Middle frontal gyrus (tissue), 1 donor: Measurements from ENCODE around the gene PRKCE.
"Not testable (repeated sequence)": the region's sequence is repeated elsewhere in the genome, so short reads cannot be mapped to it uniquely, and the experiment has no call there.

Experiments
- DNase-seq: peaks from one replicate; pipeline ENCODE4 v3.0.0-alpha.2; 2015; ENCODE audit warnings: low spot score; ENCODE audit errors: extremely low spot score

Gene PRKCE

DNA sequence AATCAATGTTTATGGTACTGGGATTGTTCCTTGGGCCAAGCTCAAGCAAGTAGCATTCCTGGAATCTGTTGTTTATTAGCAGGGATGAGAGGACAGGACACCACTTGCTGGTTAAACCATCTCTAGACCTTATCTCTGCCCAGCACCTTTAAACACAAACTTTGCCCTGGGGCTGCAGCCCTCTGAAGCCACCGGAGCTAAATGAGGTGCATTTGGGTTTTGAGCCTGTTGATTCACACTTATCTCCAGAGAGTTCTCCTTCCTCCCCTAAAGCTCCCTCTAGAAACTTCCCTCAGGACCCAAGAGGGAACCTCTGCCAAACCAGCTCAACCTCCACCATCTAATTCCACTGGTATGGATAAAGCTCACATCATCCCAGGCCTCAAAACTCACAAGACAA lies 551.0 kb downstream of the PRKCE start:
- DNase-seq: no peak

- no peak for DNase-seq
These were observed 551.5 kb downstream of the PRKCE start for GRCh38 chr2:46202987-46203386.

- DNase-seq: not testable (repeated sequence)
These were observed 552.2 kb downstream of the PRKCE start for GRCh38 chr2:46203636-46204035.

DNA sequence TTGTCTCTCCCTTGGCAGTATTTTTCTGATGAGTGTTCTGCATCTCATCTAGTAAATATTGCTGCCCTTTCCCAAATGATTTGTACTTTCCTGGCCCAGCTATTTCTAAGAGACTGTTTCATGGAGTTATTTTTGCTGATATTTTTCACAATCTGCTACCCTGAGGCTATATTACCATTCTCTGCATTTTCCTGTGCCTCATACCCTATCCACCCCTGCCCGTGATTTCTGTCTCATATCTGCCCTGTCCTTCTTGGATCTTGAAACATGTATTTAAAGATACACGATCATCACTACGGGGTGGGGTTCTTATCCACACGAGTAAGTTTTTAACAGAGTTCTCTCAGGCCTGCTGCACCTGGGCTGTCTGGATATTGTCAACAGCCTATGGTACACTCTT lies 556.1 kb downstream of the PRKCE start:
- no peak for DNase-seq

- no peak for DNase-seq
These were observed 557.3 kb downstream of the PRKCE start for GRCh38 chr2:46208766-46209165.

- DNase-seq: no peak
These were observed 558.6 kb downstream of the PRKCE start for GRCh38 chr2:46210063-46210462.

DNA sequence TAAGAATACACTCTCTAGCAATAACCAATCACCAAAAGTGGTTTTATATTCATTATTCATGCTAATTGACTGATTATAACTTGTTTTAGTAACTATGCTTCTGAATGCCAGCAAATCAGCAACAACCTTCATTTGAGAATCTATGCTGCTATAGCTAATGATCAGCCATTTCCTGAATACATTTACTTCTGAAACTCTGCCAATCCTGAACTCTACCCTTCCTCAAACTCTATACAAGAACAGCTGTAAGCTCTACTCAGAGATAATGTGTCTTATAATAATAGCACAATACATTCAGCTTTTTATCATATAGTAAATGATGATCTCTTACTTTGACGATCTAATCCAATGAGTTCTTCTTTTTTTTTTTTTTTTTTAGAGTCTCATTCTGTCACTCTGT lies 560.0 kb downstream of the PRKCE start:
- no peak for DNase-seq

DNA sequence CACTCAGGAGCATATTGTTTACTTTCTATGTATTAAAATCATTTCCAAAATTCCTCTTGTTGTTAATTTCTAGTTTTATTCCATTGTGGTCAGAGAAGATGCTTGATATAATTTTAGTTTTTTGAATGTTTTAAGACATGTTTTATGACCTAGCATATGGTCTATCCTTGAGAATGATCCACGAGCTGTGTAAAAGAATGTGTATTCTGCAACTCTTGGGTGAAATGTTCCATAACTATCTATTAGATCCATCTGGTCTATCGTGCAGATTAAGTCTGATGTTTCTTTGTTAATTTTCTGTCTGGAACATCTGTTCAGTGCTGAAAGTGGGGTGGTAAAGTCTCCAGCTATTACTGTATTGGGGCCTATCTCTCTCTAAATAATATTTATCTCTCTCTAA lies 562.4 kb downstream of the PRKCE start:
- DNase-seq: no peak

DNA sequence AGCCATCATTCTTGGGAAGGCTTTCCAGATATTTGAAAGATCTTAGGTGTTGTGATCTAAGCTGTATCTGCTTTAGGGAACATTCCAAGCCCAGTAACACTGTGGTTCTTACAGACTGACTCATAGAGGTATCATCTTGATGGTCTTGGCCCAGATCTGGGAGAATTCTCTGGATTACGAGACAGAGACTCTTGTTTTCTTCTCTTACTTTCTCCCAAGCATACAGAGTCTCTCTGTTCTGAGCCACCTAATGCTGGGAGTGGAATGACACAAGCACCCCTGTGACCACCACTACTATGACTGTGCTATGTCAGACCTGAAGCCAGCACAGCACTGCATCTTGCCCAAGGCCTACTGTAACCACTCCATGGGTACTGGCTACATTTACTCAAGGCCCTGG lies 564.7 kb downstream of the PRKCE start:
- DNase-seq: no peak

DNA sequence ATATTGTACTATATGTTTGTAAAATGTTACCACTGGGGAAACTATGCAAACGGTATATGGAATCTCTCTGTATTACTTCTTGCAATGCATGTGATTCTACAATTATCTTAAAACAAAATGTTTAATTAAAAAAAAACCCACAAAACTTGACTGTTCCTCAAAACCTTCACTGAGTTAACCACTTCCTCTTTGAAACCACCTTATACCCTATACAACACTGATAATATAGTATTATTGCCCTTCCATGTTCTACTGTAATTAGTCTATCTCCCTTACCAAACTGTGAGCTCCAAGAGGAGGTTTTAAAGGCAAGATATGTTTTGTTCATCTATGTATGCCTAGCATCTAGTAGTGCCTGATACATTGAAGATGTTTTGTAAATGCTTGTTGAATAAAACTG lies 572.0 kb downstream of the PRKCE start:
- DNase-seq: not testable (repeated sequence)

GRCh38 chr2:46225150-46225625 lies 573.7 kb downstream of the PRKCE start:
- DNase-seq: no peak

DNA sequence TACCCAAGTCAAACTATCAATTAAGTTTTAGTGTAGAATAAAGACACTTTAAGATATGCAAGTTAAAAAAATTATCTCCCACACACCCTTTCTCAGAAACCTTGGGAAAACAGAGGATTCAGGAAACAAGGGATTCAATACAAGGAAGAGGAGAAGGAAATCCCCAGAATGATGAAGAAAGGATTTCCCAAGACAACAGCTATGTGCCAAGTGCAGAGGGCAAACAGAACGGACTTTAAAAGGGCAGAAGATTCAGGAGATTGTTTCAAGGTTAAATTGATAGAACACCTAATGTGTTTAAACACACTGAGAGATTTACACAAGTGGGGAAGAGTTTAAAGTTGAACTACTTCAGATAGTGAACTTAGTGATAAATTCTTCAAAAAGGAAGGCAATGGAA lies 574.3 kb downstream of the PRKCE start:
- DNase-seq: no peak

GRCh38 chr2:46226620-46227019 lies 575.1 kb downstream of the PRKCE start:
- DNase-seq: no peak

- DNase-seq: no peak
These were observed 575.5 kb downstream of the PRKCE start for GRCh38 chr2:46227022-46227421.

DNA sequence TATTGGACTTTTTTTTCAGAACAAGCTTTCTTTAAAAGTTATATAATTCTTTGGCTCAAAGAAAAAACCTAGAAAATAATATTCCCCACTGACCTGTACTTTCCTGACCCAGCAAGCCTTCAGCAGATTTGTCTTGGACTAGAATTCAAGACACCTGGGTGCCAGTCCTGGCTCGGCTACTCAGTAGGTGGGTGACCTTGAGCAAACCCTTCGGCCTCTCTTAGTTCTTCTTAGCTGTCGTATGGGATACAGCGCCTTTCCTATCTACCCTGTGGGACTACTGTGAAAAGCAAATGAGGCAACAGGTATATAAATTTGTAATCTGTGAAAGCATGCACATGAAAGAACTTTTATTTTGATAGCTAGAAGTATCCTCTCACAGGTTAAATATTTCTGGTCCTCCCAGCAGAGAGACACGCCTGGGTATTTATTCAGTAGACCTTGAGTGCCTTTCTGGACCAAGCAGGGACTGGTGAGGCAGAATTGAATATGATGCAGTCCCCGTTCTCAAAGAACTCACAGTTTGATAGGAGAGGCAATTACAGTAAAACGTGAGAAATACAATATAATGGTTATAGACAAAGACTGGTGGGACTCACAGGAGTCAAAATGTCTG lies 576.3 kb downstream of the PRKCE start:
- no peak for DNase-seq

DNA sequence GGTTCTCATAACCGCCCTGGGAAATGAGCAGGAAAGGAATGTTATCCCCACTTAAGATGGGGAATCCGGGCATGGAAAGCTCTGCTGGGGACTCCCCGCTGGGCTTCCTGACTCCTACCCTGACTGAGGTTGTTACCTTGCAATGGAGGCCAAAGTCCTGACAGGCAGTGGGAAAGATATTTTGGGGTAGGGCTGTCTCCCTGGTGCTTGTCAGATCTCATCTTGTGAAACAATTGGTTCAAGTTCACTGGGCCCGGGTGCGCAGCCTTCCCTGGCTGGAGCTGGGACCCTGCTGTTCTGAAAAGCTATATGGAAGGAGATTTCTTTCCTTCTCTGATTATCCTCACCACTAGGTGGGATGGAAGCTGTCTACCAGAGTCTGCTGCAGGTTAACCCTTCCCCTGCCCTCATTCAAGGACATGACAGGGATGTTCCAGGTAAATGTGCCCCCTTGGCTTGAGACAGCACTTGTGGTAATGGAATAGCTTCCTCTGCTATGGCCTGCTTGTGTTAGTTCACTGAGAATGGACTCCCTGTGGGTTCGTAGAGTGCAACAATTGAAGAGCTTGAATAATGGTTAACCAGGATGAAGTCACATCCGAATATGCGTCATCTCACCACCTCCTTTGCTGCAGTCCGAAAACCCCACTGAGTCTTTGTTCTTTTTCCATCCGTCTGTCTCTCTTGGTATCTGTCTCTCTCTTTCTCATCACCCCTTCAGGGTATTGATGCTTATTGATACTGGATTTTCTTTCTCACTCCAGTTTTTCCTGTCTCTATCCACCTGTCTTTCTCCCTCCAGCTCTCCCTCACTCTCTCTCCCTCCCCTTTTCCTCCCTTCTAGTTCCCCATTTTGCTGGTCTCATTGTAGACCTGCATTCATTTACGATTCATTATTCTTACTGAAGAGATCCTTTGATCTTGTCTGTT lies 577.9 kb downstream of the PRKCE start:
- DNase-seq: no peak

GRCh38 chr2:46230115-46230571 lies 578.7 kb downstream of the PRKCE start:
- DNase-seq: no peak

DNA sequence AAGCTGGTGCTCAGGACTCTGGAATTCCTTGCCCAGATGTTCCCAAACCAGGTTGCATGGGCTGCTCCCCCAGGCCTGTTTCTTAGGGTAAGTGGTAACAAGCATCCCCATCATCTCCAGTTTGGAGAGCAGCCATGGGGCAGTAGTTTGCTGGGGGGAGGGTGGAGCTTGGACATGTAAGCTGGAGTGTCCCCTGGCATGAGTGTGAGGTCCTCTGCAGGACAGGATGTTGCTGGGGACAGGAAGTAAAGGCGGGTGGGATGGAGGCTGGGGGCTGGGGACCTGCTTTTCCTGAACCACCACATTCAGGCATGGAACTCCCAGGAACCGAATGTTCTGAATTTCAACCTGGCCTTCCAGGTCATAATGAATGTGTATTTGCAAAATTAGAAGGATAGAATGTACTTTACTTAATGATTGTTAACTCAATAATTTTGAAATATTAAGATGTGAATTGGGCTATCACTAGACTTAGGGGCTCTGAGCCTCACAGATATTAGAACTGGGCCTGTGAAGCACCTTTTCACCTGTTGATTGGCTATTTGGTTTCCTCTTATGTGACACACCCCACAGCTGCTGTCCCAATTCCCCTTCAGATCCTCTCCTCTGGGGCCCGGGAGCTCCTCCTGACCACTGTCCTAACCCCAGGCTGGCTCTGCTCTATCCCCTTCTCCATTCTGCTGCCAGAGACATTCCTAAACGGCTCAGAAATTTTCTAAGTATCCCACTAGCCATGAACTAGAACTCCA lies 579.4 kb downstream of the PRKCE start:
- no peak for DNase-seq

DNA sequence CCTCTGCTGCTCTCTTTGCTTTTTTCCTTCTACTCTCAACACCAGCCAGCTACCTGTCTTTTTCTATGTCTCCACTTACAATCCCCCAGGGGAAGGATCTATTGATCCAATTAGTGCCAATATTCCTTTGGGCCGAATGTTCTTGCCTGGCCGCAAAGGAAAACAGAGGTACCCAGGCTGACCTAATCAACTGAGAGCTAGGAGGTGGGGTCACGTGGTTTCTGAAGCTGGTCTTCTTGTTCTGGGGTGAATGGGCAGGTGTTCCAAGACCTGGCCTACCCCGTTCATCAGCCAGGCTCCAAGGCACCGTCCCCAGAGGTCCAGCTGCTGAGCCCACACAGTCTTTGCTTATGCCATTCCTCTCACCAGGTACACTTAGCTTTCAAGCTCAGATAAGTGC lies 580.2 kb downstream of the PRKCE start:
- no peak for DNase-seq

- no peak for DNase-seq
These were observed 581.4 kb downstream of the PRKCE start for GRCh38 chr2:46232860-46233259.

GRCh38 chr2:46236006-46236875 lies 584.8 kb downstream of the PRKCE start:
- DNase-seq: no peak
